ENCODE results near the gene ZEB2.

ZEB2 gene

DNA sequence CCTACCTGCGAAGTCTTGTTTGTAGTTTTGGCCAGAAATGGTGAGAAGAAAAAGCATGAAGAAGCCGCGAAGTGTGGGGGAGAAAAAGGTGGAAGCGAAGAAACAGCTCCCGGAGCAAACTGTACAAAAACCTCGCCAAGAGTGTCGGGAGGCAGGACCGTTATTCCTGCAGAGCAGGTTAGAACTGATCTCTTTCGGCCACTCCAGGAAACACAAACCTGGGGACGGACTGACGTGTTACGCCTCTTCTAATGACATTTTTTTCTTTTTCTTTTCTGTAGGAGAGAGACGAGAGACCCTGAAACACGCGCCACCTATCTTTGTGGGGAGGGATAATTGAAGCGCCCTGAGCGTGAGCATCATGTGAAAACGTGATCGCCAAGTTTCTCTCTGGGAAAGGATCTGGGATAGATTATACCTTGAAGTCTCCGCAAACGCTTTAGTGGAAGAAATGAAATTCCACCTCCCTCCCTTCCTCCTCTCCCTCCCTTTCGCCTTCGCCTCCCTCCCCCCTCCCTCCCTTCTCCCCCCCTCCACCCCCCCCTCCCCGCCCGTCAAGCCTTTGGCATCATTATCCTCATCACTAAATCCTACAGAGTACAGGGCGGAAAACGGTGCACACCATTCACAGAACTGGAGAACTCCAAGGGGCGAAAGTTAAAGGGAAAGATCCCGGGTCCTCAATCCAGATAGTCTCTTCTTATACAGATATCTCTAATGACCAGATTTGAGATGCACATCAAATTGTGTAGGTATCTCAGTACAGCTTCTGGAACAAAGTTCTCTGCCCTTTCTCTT, at the start of gene ZEB2:
ZEB2 (minus strand) TSS at position 186 of the 798 bp plus-strand sequence. CDS start 2,769 bp downstream, outside the sequence.
- peak within 1 kb of the TSS; percentile 86 for H3K4me3 ChIP-seq (replicated peaks; ENCODE audit: low read depth, low read length)
- TF ChIP-seq, protein P1, sequence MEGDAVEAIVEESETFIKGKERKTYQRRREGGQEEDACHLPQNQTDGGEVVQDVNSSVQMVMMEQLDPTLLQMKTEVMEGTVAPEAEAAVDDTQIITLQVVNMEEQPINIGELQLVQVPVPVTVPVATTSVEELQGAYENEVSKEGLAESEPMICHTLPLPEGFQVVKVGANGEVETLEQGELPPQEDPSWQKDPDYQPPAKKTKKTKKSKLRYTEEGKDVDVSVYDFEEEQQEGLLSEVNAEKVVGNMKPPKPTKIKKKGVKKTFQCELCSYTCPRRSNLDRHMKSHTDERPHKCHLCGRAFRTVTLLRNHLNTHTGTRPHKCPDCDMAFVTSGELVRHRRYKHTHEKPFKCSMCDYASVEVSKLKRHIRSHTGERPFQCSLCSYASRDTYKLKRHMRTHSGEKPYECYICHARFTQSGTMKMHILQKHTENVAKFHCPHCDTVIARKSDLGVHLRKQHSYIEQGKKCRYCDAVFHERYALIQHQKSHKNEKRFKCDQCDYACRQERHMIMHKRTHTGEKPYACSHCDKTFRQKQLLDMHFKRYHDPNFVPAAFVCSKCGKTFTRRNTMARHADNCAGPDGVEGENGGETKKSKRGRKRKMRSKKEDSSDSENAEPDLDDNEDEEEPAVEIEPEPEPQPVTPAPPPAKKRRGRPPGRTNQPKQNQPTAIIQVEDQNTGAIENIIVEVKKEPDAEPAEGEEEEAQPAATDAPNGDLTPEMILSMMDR (IDR thresholded peaks at IDR 0.05; ENCODE audit: low read length, missing control alignments): peak; percentile 76
- DNase-seq (ENCODE audit: low read depth): peak; percentile 90

DNA sequence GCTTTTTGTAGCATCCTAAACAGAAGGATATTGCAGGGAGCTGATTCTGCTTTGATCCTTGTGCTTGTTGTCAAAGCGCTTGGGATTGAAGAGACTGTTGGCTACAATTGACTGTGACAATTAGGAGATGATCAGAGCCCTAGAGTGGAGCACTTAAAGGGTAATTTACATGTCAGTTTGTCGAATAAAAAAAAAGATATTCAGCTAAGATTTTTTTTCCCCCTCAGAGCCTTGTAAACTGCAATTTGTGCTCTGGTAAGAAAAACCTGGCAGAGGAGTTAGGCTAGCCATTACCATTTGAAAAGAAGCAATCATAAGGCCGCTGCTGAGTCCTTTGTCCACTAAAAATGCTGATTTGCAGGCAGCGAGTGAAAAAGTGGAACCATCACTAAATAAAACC, 47.8 kb upstream of the ZEB2 start:
- H3K4me3 ChIP-seq (replicated peaks; ENCODE audit: low read depth, low read length): no peak overlapping the region
- no peak for DNase-seq (ENCODE audit: low read depth)
- TF ChIP-seq, protein P1 (IDR thresholded peaks at IDR 0.05; ENCODE audit: low read length, missing control alignments): no peak

DNA sequence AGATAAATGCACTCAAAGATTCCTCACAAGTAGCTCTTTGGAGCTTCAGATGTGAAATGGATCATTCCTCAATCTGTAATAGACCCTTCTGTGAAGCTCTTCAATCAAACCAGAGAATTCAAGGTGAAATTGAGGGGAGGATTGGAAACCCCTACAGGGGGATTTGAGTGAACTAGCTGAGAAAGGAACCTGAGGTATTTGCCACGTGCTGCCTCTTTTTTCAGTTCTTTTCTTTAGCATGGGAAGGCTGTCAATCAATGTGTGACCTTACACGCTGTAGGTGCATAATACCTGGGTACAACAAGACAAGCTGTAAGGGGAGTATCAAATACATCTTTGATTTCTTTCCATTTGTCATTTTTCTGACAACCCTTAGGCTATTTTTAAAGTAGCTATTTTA, 46.5 kb upstream of the ZEB2 start:
- TF ChIP-seq, protein P1 (IDR thresholded peaks at IDR 0.05; ENCODE audit: low read length, missing control alignments): no peak
- no peak for DNase-seq (ENCODE audit: low read depth)
- no peak overlapping the region for H3K4me3 ChIP-seq (replicated peaks; ENCODE audit: low read depth, low read length)

DNA sequence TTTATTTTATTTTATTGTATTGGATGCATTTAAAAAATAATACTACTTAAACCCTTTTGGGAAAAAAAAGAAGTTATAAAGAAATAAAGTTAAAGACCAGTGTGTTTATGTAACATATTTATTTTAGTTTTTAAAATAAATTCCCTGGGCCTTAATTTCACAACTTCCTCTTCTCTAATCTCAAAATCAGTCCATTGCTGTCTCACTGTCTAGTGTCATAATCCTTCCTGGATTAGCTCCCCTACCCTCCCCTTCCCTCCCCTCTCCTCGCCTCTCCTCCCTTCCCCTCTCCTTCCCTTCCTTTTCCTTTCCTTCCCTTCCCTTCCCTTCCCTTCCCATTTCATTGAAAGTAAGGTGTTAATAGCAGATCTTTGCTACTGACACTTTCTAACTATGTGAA, 40.3 kb upstream of the ZEB2 start:
- no peak overlapping the region for H3K4me3 ChIP-seq (replicated peaks; ENCODE audit: low read depth, low read length)
- DNase-seq (ENCODE audit: low read depth): no peak
- TF ChIP-seq, protein P1 (IDR thresholded peaks at IDR 0.05; ENCODE audit: low read length, missing control alignments): no peak

DNA sequence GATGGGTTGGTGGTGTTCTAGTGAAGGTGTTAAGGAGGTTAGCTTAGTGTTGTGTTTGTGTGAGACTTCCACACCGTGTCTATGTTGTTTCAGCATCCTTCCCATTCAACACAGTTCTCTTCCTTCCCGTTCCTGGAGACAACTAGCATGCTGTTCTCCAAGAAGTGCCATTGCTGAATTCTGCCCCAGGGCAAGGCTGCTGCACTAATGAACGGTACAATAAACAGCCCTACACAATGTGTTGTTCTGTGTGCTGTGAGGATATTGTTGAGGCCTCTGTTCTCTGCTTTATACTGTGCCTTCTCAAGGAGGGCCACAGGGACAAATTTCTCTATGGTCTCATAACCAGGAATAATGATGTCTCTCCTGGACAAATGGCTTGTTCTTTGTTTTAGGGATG, 39.8 kb upstream of the ZEB2 start:
- no peak overlapping the region for H3K4me3 ChIP-seq (replicated peaks; ENCODE audit: low read depth, low read length)

DNA sequence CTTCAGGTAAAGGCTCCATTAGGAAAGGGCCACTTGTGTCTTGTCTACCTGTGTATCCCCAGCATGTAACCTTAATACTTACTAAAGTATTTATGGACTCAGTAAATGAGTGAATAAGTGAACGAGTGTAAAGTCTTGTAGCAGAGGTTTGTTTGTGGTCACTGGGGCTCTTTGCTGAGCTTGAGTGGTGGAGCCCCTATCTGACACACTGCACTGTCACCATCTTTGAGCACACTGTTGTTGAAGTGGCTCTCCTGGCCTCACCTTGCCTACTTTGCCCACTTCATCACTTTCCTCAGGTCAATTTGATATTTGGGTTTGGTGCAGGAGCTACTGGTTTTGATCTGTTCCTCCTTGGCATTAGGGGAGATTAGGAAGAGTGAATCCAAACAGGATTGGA, 39.3 kb upstream of the ZEB2 start:
- DNase-seq (ENCODE audit: low read depth): no peak
- TF ChIP-seq, protein P1 (IDR thresholded peaks at IDR 0.05; ENCODE audit: low read length, missing control alignments): no peak
- H3K4me3 ChIP-seq (replicated peaks; ENCODE audit: low read depth, low read length): no peak overlapping the region

More for the DNA sequence above, 39.8 kb upstream of the ZEB2 start:
- no peak for DNase-seq (ENCODE audit: low read depth)
- TF ChIP-seq, protein P1 (IDR thresholded peaks at IDR 0.05; ENCODE audit: low read length, missing control alignments): no peak

Measured in fibroblast of pulmonary artery (primary cell).